HG03045 (cell line): ENCODE data around the gene ITPR2.
"Not testable (repeated sequence)": the region's sequence is repeated elsewhere in the genome, so short reads cannot be mapped to it uniquely, and the experiment has no call there.

Source experiments
- ATAC-seq: cut with Tn5 transposase; IDR thresholded peaks from one replicate; pipeline ENCODE4 v1.9.1; 2021; ENCODE audit warnings: mild to moderate bottlenecking, moderate library complexity; ENCODE audit not compliant: unreplicated experiment

Gene ITPR2

DNA sequence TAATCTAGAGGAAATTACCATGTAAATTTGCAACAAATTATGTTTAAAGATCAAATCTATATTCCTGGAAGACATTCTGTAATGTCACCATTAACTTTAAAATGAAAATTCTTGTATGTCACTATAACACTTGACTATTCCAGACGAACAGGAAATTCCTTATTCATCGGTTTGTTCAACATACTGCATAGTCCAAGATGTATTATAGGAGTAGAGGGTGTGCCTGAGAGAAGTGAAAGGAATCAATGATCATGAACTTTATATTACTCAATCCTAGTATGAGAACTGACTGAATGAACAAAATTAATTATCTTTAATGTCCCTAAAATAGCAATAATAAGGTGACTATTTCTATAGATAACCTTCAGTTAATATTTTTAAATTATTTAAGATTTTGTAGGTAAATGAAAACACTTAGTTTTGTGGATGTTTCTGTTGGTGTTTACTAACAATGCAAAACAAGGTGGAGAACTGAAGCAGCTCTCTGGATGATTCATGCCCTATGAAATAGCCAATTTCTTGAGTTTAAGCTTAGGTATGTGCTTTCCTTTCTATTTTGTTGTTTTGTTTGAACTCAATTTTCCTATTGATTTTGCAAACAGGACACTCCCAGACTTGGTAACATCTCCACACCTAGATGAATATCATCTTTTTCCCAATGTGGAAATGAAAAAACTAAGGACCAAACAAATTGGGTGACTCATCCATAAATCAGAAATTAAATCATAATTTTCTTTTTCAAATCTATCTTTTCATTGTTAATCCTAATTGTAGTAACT lies 18.2 kb upstream of the ITPR2 start:
- no peak for ATAC-seq

GRCh38 chr12:26848156-26848825 lies 15.3 kb upstream of the ITPR2 start:
- ATAC-seq = no peak

DNA sequence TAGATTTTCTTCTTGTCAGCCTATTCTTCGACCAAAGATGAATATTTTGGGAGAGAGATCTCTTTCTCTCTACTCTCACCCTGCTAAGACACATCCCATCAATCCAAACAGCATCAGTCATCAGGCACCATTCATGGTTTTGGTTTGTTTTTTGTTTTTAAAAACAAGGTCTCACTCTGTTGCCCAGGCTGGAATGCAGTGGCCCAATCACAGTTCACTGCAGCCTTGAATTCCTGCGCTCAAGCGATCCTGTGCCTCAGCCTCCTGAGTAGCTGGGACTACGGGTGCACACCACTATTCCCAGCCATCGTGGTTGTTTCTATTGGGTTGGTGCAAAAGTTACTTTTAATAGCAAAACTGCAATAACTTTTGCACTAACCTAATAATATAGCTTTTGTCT lies 14.4 kb upstream of the ITPR2 start:
- ATAC-seq = no peak

DNA sequence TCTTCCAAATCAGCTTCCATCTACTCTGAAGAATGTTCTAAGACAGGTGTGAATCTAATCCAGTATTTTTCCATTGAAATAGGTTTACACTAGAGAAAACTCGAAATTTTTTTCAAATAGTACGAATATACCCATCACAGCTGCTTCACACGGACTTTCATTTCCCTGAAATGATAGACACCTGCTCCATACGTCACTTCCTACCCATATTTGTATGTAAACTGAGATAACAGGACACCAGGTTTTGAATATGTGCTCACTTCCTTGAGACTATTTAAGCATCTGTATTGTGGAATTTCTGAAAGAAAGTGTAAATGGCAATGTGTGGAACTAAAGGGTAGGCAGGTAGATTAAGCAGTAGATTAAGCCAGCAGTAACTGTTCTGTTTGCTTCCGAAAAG lies 13.4 kb upstream of the ITPR2 start:
- no peak for ATAC-seq

DNA sequence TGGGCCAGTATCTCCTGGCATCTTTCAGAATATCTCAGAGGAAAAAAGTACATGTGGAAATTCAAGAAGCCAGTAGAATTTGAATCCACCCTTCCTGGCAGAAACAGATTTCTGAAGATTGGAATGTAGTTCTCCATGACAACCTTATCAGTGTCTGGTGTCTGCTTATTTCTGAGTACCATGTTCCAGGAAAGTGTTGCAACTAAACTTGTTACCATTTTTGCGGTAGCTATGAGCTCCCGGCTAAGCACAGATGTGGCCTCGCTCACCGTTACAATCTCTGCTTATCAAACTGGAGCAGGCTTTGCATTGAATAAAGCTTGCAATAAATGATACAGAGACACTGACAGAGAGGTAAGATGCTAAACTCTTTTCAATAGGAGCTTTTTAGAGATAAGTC lies 13.0 kb upstream of the ITPR2 start:
- ATAC-seq = no peak

DNA sequence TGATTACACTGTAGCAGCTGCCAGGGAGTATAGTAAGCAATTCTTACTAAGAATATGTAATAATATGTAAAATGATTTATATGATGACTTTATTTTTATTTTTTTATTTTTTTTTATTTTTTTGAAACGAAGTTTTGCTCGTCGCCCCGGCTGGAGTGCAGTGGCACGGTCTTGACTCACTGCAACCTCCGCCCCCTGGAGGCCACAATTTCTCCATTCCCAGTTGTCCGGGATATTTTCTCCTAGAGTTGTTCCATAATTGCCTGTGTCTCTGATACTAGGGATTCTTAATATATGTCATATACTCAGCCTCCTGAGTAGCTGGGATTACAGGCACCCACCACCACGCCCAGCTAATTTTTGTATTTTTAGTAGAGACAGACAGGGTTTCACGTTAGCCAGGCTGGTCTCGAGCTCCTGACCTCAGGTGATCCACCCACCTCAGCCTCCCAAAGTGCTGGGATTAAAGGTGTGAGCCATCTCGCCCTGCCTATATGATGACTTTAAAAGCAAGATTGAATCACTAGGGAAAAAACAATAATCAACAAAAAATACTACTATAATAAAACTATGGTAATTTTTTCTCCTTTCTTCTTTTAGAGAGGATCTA lies 12.2 kb upstream of the ITPR2 start:
- no peak for ATAC-seq

DNA sequence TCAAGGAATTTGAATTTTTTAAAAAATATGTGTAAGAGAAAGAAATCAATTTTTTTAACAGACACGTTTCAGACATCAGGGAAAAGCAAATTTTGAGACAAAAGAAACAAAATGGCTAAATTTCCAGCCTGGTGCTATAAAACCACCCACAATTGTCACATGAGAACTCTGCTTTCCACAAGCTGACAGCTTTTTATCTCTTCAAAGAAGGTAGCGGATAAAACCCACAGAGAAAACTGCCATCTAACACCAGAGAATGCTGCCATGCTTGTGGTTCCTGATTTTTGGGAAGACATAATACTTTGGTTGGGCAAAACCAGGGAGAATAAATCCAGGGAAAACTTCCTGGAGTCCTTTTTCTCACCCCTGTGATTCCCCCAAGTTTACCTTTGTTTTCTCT lies 10.3 kb upstream of the ITPR2 start:
- no peak for ATAC-seq

DNA sequence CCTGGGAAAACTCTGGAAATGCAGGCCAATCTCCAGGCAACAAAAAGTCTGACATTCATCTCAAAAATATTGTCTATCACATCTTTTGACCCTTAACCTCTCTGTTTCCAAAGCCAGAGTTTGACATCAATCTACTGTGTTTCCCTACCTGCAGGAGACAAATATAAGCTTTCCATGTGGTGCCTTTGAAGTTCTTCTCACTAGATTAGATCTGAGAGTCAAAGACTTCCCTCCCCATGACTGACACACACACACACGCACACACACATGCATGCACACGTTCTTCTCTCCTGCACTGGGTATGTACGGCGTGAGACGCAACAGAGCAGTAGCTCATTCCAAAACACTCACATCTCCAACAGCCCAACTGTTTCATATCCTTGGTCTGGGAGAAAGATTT lies 8.1 kb upstream of the ITPR2 start:
- ATAC-seq = no peak

GRCh38 chr12:26839512-26839911 lies 6.5 kb upstream of the ITPR2 start:
- no peak for ATAC-seq

DNA sequence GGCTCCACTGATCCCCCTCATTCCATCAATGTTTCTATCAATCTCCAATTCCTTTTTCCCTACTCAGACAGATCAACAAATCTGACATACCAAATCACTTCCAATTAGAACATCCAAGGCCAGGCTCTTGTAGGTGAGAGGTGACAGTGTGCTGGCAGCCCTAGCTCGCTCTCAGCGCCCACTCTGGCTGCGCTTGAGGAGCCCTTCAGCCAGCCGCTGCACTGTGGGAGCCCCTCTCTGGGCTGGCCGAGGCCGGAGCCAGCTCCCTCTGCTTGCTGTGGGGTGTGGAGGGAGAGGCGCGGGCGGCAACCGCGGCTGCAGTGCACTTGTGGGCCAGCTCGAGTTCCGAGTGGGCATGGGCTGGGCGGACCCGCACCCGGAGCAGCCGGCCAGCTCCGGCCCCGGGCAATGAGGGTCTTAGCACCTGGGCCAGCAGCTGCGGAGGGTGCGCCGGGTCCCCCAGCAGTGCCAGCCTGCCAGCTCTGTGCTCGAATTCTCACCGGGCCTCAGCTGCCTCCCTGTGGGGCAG lies 6.0 kb upstream of the ITPR2 start:
- ATAC-seq = no peak

DNA sequence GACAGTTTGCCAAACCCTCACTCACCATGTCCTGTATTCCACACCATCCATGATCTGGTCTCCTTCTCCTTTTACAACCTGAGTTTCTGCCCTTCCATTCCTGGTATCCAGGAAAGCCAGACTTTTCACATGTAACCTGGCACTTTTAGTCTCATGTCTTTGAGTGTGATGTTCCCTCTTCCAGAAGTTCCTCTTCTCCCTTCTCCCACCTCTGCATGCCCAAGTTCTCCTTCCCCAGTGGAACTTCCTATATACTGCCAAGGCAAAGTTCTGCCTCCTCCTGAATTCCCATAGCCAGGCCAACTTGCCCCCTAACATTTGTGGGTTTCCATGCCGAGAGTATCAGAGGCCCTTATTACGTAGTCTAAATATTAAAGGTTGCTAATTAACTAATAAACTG lies 3.2 kb upstream of the ITPR2 start:
- no peak for ATAC-seq

- not testable (repeated sequence) for ATAC-seq
Measured at GRCh38 chr12:26834503-26835060, 1.6 kb upstream of the ITPR2 start.

DNA sequence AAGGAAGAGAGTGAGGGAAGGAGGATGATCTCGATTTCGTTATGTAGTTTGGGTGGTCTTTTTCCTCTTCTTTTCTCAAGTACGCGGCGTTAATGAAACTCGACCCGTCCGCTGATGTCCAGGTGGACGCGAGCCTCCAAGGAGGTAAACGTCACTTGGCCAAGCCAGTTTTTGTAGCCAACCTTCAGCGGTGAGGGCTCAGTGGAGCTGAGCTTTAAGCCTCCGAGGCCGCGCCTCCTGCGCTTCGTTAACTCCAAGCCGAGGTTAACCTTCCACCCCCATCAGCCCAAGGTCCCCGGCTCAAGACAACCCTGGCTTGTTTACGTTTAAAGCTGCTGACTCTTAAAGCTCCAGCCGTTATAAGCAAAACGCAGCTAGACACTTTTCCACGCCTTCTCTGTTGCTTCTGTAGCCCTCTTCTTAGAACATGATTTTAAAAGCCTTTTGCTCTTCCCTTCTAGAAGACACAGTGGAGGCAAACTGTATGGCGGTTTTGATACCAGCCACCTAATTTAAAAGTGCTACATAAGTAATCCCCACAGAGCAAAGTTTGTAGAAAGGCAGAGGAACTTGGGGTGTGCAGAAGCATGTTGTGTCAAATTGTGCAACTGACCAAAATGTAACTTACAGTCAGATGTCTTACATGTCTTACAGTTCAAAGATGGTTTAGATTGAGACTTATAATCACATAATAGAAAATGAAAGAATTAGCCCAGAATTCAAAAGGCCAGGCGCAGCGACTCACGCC lies 923 bp upstream of the ITPR2 start:
- ATAC-seq = no peak

DNA sequence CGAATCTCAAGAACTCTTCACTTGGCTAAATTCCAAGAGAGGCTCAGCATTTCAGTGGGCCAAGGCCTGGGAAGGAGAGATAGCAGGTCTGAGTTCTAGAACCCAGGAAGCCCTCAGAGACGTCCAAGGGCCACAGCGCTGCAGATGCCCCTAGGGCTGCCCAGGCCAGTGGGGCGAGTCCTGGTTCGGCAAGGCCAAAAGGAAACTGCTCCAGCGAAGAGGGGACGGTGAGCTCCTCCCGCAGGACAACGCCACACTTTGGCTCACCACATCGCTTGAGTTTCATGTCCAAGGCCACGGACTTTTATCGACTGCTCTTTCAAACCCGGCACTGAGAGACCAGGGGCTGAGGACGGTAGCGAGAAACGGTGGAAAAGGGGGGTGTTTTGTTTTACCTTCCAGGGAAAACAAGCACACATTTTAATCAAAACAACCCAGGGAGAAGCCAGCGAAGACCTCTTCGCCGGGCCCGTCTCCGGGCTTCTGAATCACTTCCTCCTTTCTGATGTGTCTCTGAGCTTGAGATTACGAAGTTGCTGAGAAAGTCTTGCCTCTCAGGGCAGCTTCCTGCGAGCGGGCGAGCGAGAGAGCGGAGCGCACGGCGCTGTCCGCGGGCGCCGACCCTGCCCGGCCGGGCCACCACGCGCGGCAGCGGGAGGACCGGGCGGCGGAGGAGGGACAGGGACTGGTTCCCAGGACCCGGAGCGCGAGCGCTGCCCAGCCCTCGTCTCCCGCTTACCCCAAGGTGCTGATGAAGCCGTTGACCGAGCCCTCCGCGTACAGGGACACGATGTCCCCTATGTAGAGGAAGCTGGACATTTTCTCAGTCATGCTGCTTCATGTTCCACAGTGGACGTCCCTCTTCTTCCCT lies 808 bp downstream of the ITPR2 start:
- peak; percentile 45 for ATAC-seq

DNA sequence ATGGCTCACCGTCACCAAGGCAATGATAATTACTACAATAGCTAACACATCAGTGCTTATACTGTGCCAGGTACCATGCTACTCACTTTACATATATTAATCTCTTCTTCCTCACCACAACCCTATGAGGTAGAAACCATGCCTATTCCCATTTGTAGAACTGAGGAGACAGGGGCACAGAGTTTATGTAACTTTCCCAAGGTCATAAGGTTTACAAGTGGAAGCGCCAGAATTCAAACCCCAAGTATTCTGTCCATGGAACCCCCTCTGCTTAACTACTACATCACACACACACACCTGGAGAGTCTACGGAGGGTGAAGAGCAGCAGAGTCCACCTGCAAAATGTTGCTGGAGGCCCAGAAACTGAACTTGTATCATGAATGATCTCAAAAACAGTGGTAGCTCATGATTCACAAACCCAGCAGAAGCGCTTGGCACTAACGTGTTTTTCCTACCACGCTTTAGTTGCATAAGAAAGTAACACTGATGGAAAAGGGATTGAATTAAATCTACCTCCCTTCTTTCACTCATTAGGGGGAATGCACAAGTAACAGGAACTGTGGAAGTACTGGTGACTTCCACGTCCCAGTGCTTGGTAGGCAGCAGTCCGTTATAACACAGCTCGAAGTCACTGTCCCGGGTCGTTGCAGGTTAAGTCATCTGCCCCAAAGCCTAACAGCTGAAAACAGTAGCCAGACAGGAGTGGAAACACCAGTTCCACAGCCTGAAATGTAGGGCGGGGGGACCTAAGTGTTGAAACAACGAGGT lies 2.0 kb downstream of the ITPR2 start:
- no peak for ATAC-seq

- no peak for ATAC-seq
Measured at GRCh38 chr12:26830363-26830762, 2.6 kb downstream of the ITPR2 start.

GRCh38 chr12:26828280-26829073 lies 4.5 kb downstream of the ITPR2 start:
- ATAC-seq = no peak

DNA sequence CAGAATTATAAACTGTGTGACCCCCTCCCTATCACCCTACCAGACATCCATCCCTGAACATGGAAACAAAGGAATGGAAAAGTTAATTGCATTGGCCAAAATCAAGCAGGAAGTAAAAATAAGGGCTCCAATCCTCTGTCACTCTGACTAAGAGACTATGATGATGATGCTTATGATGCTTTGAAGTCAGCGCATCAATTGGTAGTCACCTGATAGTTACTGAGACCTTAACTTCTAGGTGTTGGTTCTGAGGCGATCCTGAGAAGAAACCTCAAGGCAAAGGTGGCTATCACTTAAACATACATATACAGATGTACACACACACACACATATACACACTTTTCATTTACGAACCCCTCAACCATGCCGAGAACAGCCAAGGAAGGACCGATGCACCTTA lies 6.6 kb downstream of the ITPR2 start:
- no peak for ATAC-seq
